ENCODE results near the gene CFAP54. TPM values are rescaled to one million over a fixed set of nuclear protein-coding genes. Genes with fewer than 3 reads are reported as not detected.

The CFAP54 gene
- total RNA-seq, 1 donor from 2014 or later: 8.9 TPM

GRCh38 chr12:96886998-96887677 lies 397.8 kb downstream of the CFAP54 start:
- Mint-ChIP-seq H3K36me3 (no peaks in the 10 kb centered on the region), H3K4me3 (no peak overlapping the region), H3K4me1 (ENCODE audit: unreplicated experiment) (no peaks in the 10 kb centered on the region), H3K27ac (no peak overlapping the region), H3K27me3 (peaks cover 4% of the 10 kb centered on the region), H3K9me3 (no peaks in the 10 kb centered on the region)
- TF ChIP-seq CTCF (conservative IDR thresholded peaks at IDR 0.05): no peak
- no peak for DNase-seq (ENCODE audit: extremely low spot score, unreplicated experiment)

- no peak overlapping the region for H3K4me3 Mint-ChIP-seq
- H3K4me1 Mint-ChIP-seq (ENCODE audit: unreplicated experiment): no peaks in the 10 kb centered on the region
- no peak overlapping the region for H3K27ac Mint-ChIP-seq
- H3K27me3 Mint-ChIP-seq: peaks cover 4% of the 10 kb centered on the region
- TF ChIP-seq CTCF (conservative IDR thresholded peaks at IDR 0.05): no peak
- no peak for DNase-seq (ENCODE audit: extremely low spot score, unreplicated experiment)
- no peaks in the 10 kb centered on the region for H3K36me3 Mint-ChIP-seq
- H3K9me3 Mint-ChIP-seq: no peaks in the 10 kb centered on the region
These were observed 400.0 kb downstream of the CFAP54 start for GRCh38 chr12:96889273-96889933.

GRCh38 chr12:96890331-96890730 lies 401.0 kb downstream of the CFAP54 start:
- no peaks in the 10 kb centered on the region for H3K36me3 Mint-ChIP-seq
- H3K9me3 Mint-ChIP-seq: no peaks in the 10 kb centered on the region
- no peak for DNase-seq (ENCODE audit: extremely low spot score, unreplicated experiment)
- H3K27ac Mint-ChIP-seq: no peak overlapping the region
- peaks cover 4% of the 10 kb centered on the region for H3K27me3 Mint-ChIP-seq
- no peak overlapping the region for H3K4me3 Mint-ChIP-seq
- no peaks in the 10 kb centered on the region for H3K4me1 Mint-ChIP-seq (ENCODE audit: unreplicated experiment)
- no peak for TF ChIP-seq CTCF (conservative IDR thresholded peaks at IDR 0.05)

GRCh38 chr12:96892104-96892503 lies 402.7 kb downstream of the CFAP54 start:
- H3K36me3 Mint-ChIP-seq: no peaks in the 10 kb centered on the region
- peaks cover 4% of the 10 kb centered on the region for H3K27me3 Mint-ChIP-seq
- H3K9me3 Mint-ChIP-seq: no peaks in the 10 kb centered on the region
- no peak overlapping the region for H3K4me3 Mint-ChIP-seq
- DNase-seq (ENCODE audit: extremely low spot score, unreplicated experiment): no peak
- H3K4me1 Mint-ChIP-seq (ENCODE audit: unreplicated experiment): no peaks in the 10 kb centered on the region
- H3K27ac Mint-ChIP-seq: no peak overlapping the region
- TF ChIP-seq CTCF (conservative IDR thresholded peaks at IDR 0.05): no peak

GRCh38 chr12:96897421-96897820 lies 408.0 kb downstream of the CFAP54 start:
- Mint-ChIP-seq H3K9me3 (no peaks in the 10 kb centered on the region), H3K4me1 (ENCODE audit: unreplicated experiment) (no peaks in the 10 kb centered on the region), H3K36me3 (no peaks in the 10 kb centered on the region), H3K4me3 (no peak overlapping the region), H3K27ac (no peak overlapping the region), H3K27me3 (no peaks in the 10 kb centered on the region)
- TF ChIP-seq CTCF (conservative IDR thresholded peaks at IDR 0.05): no peak
- DNase-seq (ENCODE audit: extremely low spot score, unreplicated experiment): no peak
